Keratinocyte (primary cell): ENCODE data around the gene RBM17. TPM values are rescaled to one million over a fixed set of nuclear protein-coding genes. Genes with fewer than 3 reads are reported as not detected.

Experiments used
- DNase-seq: peaks from one replicate; pipeline ENCODE4 v3.0.0-alpha.2; 2011; ENCODE audit warnings: low read depth, missing footprints, low spot score
- FAIRE-seq: peaks from 2 replicates; lab custom pipeline; 2011; peaks lifted over from hg19 to GRCh38; lab: Jason Lieb, UNC
- H2AFZ ChIP-seq: 2 replicates; pipeline ENCODE4 v1.6.0; 2012; ENCODE audit warnings: low read length, control low read depth, inconsistent platforms; ENCODE audit not compliant: control insufficient read depth
- H3K27ac ChIP-seq: 2 replicates; pipeline ENCODE4 v1.5.1; 2011; ENCODE audit warnings: low read length; ENCODE audit not compliant: control insufficient read depth, insufficient read depth
- H3K27me3 ChIP-seq: 3 replicates; pipeline ENCODE4 v1.6.0; 2011; ENCODE audit warnings: low read length; ENCODE audit not compliant: control insufficient read depth, insufficient read depth; ENCODE audit errors: extremely low read depth
- H3K36me3 ChIP-seq, 2 experiments: 2 replicates in 1 of 2; 3 replicates in 1 of 2; pipeline ENCODE4 v1.5.1; 2011; ENCODE audit warnings: low read length in 2 of 2, mild to moderate bottlenecking in 1 of 2; ENCODE audit not compliant: control insufficient read depth in 2 of 2, insufficient read depth in 2 of 2; ENCODE audit errors: extremely low read depth in 1 of 2
- H3K4me1 ChIP-seq: 3 replicates; pipeline ENCODE4 v1.5.1; 2011; ENCODE audit warnings: low read length; ENCODE audit not compliant: control insufficient read depth, insufficient read depth; ENCODE audit errors: extremely low read depth
- H3K4me2 ChIP-seq: 3 replicates; pipeline ENCODE4 v1.6.0; 2011; ENCODE audit warnings: low read depth, low read length; ENCODE audit not compliant: control insufficient read depth, insufficient read depth; ENCODE audit errors: extremely low read depth
- H3K4me3 ChIP-seq, 3 experiments: fragments of 200-600 bp in 1 of 3; sonication (generic) in 1 of 3; 2 replicates in 2 of 3; 3 replicates in 1 of 3; pipeline ENCODE4 v1.5.1; 2011 to 2016; ENCODE audit warnings: low read length in 3 of 3, mild to moderate bottlenecking in 3 of 3, control low read depth in 2 of 3, inconsistent platforms in 1 of 3, low read depth in 1 of 3, mixed read lengths in 1 of 3, mixed run types in 1 of 3, moderate library complexity in 1 of 3; ENCODE audit not compliant: control insufficient read depth in 2 of 3, insufficient read depth in 2 of 3; ENCODE audit errors: extremely low read depth in 1 of 3
- H3K79me2 ChIP-seq: 2 replicates; pipeline ENCODE4 v1.6.0; 2012; ENCODE audit warnings: low read length; ENCODE audit not compliant: control insufficient read depth, insufficient read depth
- H3K9ac ChIP-seq: 3 replicates; pipeline ENCODE4 v1.6.0; 2011; ENCODE audit warnings: low read length; ENCODE audit not compliant: control insufficient read depth, insufficient read depth; ENCODE audit errors: extremely low read depth
- H3K9me1 ChIP-seq: 3 replicates; pipeline ENCODE4 v1.6.0; 2011; ENCODE audit warnings: low read length; ENCODE audit not compliant: control insufficient read depth, insufficient read depth; ENCODE audit errors: extremely low read depth
- H3K9me3 ChIP-seq: 2 replicates; pipeline ENCODE4 v1.5.1; 2012; ENCODE audit warnings: low read depth, low read length; ENCODE audit not compliant: control insufficient read depth
- H4K20me1 ChIP-seq: 3 replicates; pipeline ENCODE4 v1.6.0; 2011; ENCODE audit warnings: low read length; ENCODE audit not compliant: control insufficient read depth, insufficient read depth; ENCODE audit errors: extremely low read depth
- CTCF ChIP-seq, 3 experiments: IDR thresholded peaks in 1 of 3; conservative IDR thresholded peaks in 1 of 3; optimal IDR thresholded peaks in 1 of 3; 2 replicates in 2 of 3; 3 replicates in 1 of 3; pipeline versions ENCODE3 to v1.5.1; 2011; ENCODE audit warnings: low read length in 3 of 3, mild to moderate bottlenecking in 3 of 3, moderate library complexity in 2 of 3, control low read depth in 1 of 3, inconsistent platforms in 1 of 3; ENCODE audit not compliant: insufficient read depth in 2 of 3; ENCODE audit errors: extremely low read depth in 1 of 3
- EZH2 ChIP-seq: IDR thresholded peaks from one replicate; pipeline ENCODE4 v1.6.1; 2012; ENCODE audit warnings: inconsistent platforms, mild to moderate bottlenecking, low read length, moderate library complexity
- dilution Hi-C: fragments of 300-500 bp; cut with MboI; formaldehyde crosslinking; loops from one replicate; pipeline ENCODE4 v1.7.0; 2020; ENCODE audit warnings: low sequenced_read_pairs; ENCODE audit not compliant: extremely low pct_ligation_motif_present
- polyA plus RNA-seq, 5 experiments: library from polyadenylated mRNA; depleted of rRNA in 3 of 5; stranded (reverse) in 3 of 5; stranded (forward) in 1 of 5; unstranded in 1 of 5; fragments of >200 nt; gene quantifications; 1 replicate in 1 of 5; 2 replicates in 3 of 5; 3 replicates in 1 of 5; pipeline versions ENCODE4 v1.2.1 to v1.2.3, GENCODE V29; 2011 to 2012; ENCODE audit warnings: missing spikeins in 2 of 5, low read depth in 1 of 5, low replicate concordance in 1 of 5

Gene RBM17
- polyA plus RNA-seq, 1 donor (not counting 4 experiments of a cell fraction or from before 2014, with no cell fraction given) = 54.8 TPM

GRCh38 chr10:6146013-6146785 lies 57.4 kb downstream of the RBM17 start:
- H3K9me1 ChIP-seq = no peaks in the 10 kb centered on the region
- no peaks in the 10 kb centered on the region for H3K9me3 ChIP-seq
- no peaks in the 10 kb centered on the region for H3K4me1 ChIP-seq
- H3K4me2 ChIP-seq = peak overlapping the region; percentile 85
- DNase-seq (no peak), FAIRE-seq (no peak)
- H3K27me3 ChIP-seq = peaks cover 3% of the 10 kb centered on the region
- H3K9ac ChIP-seq = no peak overlapping the region
- peak overlapping the region in 2 of 3 experiments; percentile 66 to 86 for H3K4me3 ChIP-seq
- no peaks in the 10 kb centered on the region for H3K36me3 ChIP-seq
- H3K79me2 ChIP-seq = peaks cover 17% of the 10 kb centered on the region
- H2AFZ ChIP-seq = no peak overlapping the region
- H4K20me1 ChIP-seq = no peaks in the 10 kb centered on the region
- dilution Hi-C loops = no loop called here
- H3K27ac ChIP-seq = no peak overlapping the region
- TF ChIP-seq CTCF (optimal IDR thresholded peaks at IDR 0.05 in 1 of 3, IDR thresholded peaks at IDR 0.05 in 1 of 3, conservative IDR thresholded peaks at IDR 0.05 in 1 of 3; ENCODE audit: extremely low read depth in 1 of 3, insufficient read depth in 2 of 3, low read length in 3 of 3) (no peak), EZH2 (no peak)

- DNase-seq (no peak), FAIRE-seq (no peak)
- Histone ChIP-seq H3K9ac (no peak overlapping the region), H3K36me3 (no peaks in the 10 kb centered on the region), H3K4me1 (no peaks in the 10 kb centered on the region), H4K20me1 (no peaks in the 10 kb centered on the region), H3K9me1 (no peaks in the 10 kb centered on the region), H3K4me3 (no peak overlapping the region), H2AFZ (no peak overlapping the region), H3K4me2 (no peak overlapping the region), H3K27me3 (peaks cover 3% of the 10 kb centered on the region), H3K9me3 (no peaks in the 10 kb centered on the region), H3K79me2 (peaks cover 19% of the 10 kb centered on the region), H3K27ac (no peak overlapping the region)
- dilution Hi-C loops = no loop called here
- no peak for TF ChIP-seq EZH2
- no peak for TF ChIP-seq CTCF (optimal IDR thresholded peaks at IDR 0.05 in 1 of 3, IDR thresholded peaks at IDR 0.05 in 1 of 3, conservative IDR thresholded peaks at IDR 0.05 in 1 of 3; ENCODE audit: extremely low read depth in 1 of 3, insufficient read depth in 2 of 3, low read length in 3 of 3)
Observed at GRCh38 chr10:6146921-6147320, 58.1 kb downstream of the RBM17 start.
